DMS79 (cell line): ENCODE results near the gene CHMP1B.

Experiments used
- DNase-seq: peaks from one replicate; lab custom pipeline; 2025; lab: John Stamatoyannopoulos, UW

The CHMP1B gene, protein sequence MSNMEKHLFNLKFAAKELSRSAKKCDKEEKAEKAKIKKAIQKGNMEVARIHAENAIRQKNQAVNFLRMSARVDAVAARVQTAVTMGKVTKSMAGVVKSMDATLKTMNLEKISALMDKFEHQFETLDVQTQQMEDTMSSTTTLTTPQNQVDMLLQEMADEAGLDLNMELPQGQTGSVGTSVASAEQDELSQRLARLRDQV

DNA sequence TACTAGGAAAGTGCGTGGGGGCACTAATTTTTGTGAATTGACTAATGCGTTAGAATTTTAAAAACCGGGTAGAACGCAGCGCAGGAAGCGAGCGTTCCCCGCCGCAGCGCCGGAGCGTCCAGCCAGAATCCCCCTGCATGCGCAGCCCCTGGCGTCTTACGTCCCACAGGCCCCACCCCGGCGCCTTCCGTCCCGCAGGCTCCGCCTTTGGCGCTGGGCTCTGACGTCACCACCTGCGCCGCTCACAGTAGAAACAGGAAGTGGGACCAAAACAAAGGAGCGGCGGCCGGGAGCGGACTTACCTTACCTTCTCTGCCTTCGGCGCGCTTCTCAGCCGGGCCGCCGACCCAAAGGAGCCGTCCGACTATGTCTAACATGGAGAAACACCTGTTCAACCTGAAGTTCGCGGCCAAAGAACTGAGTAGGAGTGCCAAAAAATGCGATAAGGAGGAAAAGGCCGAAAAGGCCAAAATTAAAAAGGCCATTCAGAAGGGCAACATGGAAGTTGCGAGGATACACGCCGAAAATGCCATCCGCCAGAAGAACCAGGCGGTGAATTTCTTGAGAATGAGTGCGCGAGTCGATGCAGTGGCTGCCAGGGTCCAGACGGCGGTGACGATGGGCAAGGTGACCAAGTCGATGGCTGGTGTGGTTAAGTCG, at the start of gene CHMP1B:
TSS of gene CHMP1B (plus strand) at position 268 of the 660 bp plus-strand sequence. CDS start at position 367, 99 bp downstream.
- DNase-seq: peak; percentile 87

GRCh38 chr18:11801573-11801972, 49.6 kb upstream of the CHMP1B start:
- no peak for DNase-seq

- no peak for DNase-seq
These were observed 49.1 kb upstream of the CHMP1B start for GRCh38 chr18:11802158-11802557.

DNA sequence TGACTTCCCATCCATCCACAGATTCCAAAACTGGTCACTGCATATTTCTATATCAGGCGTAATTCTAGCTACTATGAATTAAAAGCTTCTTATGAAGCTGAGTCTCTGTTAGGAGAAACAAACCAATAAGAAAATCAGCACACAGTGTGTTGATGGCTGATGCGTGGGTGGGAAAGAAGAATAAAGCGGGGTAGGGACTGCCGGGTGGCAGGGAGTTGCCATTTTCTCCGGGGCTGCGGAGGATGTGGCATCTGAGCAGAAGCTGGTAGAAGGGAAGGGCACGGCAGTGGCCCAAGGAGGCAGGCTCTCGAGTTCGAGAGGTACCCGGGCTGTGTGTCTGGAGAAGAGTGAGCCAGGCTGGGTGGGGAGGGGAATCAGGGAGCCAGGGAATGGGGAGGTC, 48.6 kb upstream of the CHMP1B start:
- no peak for DNase-seq

DNA sequence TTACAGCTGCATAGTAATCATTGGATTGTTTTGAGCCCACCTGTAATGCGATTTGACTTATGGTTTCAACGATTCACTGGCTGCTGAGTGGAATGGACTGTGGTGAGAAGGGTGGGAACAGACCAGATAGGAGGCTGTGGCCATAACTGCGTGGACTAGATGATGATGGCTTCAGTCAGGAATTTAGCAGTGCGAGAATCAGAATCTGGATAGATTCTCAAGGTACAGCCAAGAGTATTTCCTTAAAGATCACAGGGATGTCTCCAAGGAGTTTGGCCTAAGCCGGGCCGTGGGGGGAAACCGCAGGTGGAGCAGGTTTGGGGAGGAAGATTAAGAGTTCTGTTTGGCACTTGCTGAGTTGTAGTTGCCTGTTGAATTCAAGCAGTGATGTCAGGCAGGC, 44.0 kb upstream of the CHMP1B start:
- no peak for DNase-seq

DNA sequence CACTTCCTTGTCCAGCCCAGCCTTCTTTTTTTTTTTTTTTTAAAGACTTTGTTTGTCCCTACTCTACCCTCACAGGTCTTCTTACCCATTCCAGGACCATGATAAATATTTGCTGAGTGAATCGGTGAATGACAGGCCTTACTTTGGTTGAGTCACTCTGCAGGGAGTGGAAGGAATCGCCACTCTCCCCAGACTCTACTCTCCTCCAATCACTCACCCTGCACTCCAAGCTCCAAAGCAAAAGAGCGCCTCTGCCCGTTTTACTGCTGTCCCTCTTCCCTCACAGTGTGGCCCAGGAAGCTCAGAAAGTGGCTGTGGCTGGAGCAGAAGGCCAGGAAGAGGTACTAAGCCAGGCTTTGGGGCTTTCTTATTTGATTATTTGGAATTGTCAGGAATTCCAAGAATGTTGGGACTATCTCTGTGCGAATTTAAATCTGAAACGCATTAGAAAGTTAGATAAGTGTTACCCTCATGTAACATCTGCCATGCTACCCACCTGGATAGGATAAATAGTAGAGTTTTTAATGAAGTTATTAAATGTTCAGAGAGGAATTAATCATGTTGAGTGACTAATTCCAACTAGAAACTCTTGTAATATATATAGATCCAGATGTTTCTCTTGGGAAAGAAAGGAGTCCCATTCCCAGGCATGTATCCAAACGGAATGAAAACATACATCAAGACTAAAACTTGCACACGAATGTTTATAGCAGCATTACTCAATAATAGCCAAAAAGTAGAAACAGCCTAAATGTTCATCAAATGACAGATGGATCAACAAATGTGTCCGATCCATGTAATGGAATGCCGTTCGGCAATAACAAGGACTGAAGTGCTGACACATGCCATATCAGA, 43.0 kb upstream of the CHMP1B start:
- no peak for DNase-seq

- no peak for DNase-seq
These were observed 41.3 kb upstream of the CHMP1B start for GRCh38 chr18:11809895-11810294.

GRCh38 chr18:11810379-11810778, 40.8 kb upstream of the CHMP1B start:
- DNase-seq: no peak

DNA sequence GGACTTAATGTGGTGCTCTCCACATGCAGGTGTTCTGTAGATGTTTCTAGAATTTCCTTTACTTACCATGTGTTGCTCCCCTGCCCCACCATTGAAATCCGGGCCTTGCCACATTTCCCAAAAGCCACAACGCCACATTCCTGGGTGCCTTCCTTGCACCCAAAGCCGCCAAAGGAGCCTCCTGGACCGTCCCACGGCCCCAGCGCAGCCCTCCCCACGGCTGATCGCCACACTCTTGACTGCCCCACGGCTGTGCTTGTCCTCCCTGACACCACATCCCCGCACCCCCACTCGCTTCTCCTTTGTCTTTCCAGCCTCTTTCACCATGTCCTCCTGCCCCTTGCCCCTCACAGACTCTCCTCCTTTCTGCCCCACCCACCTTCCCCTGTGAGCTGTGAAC, 40.2 kb upstream of the CHMP1B start:
- no peak for DNase-seq

GRCh38 chr18:11817229-11817628, 34.0 kb upstream of the CHMP1B start:
- peak; percentile 9 for DNase-seq

DNA sequence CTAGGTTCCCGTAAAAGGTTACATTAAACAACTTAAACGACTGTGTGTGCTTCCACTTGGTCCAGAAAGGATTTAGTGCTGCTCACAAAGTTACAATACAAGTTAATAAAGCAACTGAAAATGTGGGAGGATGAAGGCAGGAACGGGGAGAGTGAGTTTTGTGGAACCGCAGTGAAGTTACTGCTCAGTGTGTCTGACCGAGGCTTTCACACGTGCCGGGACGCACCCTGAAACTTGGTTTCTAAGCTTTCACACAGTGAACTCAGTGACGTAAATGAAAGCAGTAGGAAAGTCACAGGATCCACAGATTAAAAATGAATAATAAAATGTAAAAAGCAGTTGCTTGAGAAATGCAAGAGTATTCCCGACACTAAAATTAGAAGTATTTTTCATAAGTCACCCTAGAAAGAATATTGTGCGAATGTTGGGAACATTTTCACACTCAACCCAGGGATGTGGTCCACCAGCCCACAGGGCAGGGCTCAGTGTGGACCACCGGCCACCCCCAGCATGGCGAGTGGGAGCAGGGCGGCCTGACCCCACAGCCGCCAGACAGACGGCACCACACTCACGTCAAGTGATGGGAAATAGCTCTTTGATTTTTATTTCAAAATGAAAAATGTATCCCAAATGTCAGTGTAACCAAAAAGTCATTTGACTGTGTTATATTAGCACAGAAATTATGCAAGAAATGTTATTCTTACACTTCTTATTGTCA, 32.6 kb upstream of the CHMP1B start:
- DNase-seq: no peak

DNA sequence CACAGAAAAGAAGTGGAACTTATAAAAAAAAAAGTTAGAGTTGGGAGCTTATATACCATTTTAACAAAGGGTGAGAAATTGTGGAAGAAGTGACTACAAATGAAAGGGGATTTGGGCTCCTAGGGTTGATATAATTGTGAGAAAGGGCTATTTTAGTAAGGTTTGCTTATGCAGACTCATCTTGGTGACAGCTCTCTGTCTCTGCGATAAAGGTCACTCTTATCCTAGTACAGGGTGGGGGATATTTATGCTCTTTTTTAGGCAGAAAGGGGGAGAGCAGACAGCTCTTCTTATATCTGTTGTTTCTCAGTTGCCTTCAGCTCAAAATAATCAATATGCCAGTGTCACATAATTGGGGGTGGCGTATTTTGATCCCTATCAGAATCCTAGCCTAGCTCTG, 31.3 kb upstream of the CHMP1B start:
- no peak for DNase-seq

DNA sequence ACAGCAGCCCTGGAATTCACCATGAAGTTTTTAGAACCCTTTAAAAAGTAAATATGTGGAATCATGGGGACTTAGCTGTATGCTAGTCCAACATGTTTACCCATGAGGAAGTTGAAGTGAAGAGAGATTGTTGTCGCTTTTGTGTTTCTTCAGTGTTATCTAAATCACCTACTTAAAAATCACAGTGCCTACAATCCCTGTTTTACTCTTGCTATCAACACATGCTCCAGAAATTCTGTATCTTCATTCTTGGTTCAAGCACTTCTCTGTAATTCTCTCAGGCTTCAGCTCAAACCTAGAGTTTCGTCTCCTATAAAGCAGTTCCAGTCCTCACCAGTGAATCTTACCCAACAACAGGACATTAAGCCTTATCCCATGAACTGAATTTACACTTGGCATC, 30.5 kb upstream of the CHMP1B start:
- DNase-seq: no peak

DNA sequence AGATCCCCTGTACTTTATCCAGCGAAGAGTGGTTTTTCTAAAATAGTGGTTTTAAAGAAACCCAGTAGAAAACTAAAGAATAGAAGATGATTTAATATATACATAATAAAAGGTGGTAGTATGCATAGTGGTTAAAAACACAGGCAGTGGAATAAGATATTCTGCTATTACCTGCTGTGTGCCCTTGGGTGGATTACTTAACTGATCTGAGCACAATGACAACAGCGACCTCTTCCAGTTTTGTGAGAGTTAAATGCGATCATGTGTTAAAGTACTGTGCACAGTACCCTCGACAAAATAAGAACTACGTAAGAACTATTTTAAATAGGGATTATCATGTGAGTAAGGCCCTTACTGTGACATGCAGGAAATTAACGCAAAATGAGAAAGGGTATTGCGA, 30.0 kb upstream of the CHMP1B start:
- no peak for DNase-seq

GRCh38 chr18:11821643-11822237, 29.5 kb upstream of the CHMP1B start:
- DNase-seq: no peak

- DNase-seq: no peak
These were observed 27.7 kb upstream of the CHMP1B start for GRCh38 chr18:11823545-11823944.

- DNase-seq: no peak
These were observed 24.4 kb upstream of the CHMP1B start for GRCh38 chr18:11826836-11827235.

- DNase-seq: no peak
These were observed 22.3 kb upstream of the CHMP1B start for GRCh38 chr18:11828786-11829432.

GRCh38 chr18:11830585-11830984, 20.6 kb upstream of the CHMP1B start:
- DNase-seq: no peak

GRCh38 chr18:11831921-11832320, 19.3 kb upstream of the CHMP1B start:
- DNase-seq: no peak

DNA sequence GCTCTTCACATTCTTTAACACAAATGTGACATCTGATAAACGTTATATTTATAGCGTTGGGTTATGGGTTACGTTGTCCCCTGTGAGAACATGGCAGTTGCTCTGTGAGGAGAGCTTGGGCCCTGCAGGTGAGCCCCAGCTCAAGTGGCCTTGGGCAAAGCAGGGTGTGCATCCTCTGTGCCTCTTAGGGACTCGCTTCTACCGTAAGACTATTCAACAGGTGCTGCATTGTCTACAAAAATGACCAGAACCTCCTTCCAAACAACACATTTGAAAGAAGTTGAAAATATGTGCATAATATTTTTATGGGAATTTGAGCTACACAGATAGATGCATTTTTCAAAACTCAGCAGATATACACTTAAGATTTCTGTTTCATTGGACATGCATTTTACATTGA, 16.4 kb upstream of the CHMP1B start:
- no peak for DNase-seq

- no peak for DNase-seq
These were observed 11.7 kb upstream of the CHMP1B start for GRCh38 chr18:11839556-11839955.
